G401.6 (cell line): ENCODE data around the gene HDAC3.

ENCODE experiments used
- FAIRE-seq: peaks from 2 replicates; lab custom pipeline; 2012; peaks lifted over from hg19 to GRCh38; lab: Jason Lieb, UNC

The HDAC3 gene

GRCh38 chr5:141636413-141637122, at the start of gene HDAC3, which contains the start of gene RELL2:
Gene HDAC3 (minus strand): TSS chr5:141636849. CDS start chr5:141636790, 59 bp downstream.
Gene RELL2 (plus strand): TSS chr5:141636997. CDS start chr5:141638226, 1,229 bp downstream.
- FAIRE-seq, result no peak

DNA sequence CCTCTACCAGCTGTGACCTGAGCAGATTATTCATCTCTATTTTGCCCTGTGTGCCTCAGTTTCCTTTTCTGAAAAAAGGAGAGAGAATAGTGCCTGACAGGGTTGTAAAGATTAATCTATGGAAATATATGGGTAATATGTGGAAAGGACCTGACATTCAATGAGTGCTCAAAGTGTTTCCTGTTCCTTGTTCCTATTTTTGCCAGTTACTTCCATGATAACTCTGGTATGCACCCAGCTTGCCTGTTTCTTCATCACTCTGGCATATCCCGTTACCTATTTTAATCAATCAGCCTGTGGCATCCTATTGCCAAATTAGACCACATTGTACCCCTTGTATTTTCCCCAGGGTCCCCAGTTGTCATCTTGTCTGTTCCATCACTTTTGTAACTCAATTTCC, 48.9 kb upstream of the HDAC3 start:
- FAIRE-seq, result no peak

- no peak for FAIRE-seq
These were observed 47.0 kb upstream of the HDAC3 start for GRCh38 chr5:141683596-141684141.

GRCh38 chr5:141681695-141682641, 45.3 kb upstream of the HDAC3 start, which contains the start of gene ARAP3:
Gene ARAP3 (minus strand): TSS chr5:141682230. CDS start chr5:141680486, 1,744 bp downstream.
- no peak for FAIRE-seq

- FAIRE-seq, result no peak
These were observed 44.6 kb upstream of the HDAC3 start for GRCh38 chr5:141681295-141681694.

- FAIRE-seq, result no peak
These were observed 44.1 kb upstream of the HDAC3 start for GRCh38 chr5:141680751-141681201.

DNA sequence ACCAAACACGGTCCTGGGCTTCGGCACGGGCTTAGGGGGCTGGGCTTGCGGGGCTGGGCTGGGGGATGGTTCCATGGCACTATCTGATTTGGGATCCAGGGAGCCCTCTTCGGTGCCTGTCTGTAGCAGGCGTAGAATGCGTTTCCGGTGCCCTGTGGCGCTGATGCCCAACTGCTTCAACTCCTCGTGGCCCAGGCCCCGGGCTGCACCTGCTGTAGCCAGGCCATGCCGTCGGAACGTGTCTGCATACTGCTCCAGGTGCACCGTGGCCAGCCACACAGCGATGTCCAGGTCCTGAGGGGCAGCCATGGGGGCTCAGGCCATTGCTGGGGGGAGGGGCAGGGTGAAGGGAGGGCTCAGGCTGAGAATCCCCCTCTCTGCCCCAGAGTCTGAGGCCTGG, 43.5 kb upstream of the HDAC3 start:
- FAIRE-seq, result no peak

DNA sequence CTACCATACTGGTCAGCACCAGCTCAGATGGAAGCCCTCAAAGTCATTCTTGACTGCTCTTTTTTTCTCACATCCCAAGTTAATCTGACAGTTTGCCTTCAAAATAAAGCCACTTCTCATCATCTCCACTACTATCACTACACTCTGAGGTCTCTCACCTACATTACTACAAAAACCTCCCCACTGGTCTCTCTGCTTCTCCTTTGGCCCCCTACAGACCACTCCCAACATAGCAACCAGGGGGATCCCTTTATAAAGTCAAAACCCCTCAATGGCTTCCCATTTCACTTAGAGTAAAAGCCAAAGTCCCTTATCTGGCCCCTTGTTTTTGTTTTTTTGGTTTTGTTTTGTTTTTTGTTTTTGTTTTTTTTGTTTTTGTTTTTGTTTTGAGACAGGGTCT, 40.8 kb upstream of the HDAC3 start:
- no peak for FAIRE-seq

GRCh38 chr5:141675672-141676071, 39.0 kb upstream of the HDAC3 start:
- no peak for FAIRE-seq

- FAIRE-seq, result no peak
These were observed 38.1 kb upstream of the HDAC3 start for GRCh38 chr5:141674747-141675146.

DNA sequence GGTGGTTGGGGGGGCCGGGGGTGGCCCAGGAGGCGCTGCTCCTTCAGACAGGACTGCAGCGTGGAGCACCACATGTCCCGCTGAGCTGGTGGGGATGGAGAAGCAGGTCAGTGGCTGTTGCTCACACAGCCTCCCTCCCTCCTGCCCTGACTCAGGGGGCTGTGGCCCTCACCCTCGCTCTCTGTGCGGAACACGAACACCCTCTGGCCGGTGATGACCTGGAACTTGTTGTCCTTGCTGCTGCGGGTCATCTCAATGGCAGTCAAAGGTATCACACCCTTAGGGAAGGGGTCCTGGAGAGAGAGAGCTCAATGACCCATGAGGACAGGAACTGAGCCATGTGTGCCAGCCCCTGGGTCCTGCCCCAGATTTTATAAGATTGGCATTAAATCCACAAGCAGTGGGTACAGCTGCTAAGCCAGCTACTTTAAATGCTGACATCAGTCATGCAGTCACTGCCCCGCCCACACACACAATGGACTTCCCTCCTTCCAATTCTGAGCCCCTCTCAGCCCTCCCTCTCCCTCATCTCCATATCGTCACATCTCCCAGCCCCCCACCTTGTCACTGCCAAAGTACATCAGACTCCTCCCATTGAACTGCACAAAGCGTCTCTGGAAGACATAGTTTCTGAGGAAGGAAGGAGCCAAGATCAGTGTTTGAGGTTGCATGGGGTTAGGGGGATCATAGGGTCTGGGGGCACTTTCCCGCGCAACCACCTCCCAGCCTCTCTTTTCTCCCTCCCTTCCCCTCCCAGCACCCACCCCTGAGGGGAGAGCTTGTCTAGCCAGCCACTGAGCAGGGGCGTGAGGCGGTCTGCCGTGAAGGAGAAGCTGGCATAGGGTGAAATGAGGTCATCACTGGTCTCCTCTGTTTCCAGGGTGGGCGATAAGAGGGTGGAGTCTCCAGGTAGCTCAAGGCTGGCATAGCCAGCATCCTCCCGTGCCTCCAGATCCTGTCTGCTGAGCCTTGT, 36.5 kb upstream of the HDAC3 start:
- FAIRE-seq, result no peak

- no peak for FAIRE-seq
These were observed 35.6 kb upstream of the HDAC3 start for GRCh38 chr5:141672071-141672840.

- no peak for FAIRE-seq
These were observed 32.9 kb upstream of the HDAC3 start for GRCh38 chr5:141669520-141669919.

DNA sequence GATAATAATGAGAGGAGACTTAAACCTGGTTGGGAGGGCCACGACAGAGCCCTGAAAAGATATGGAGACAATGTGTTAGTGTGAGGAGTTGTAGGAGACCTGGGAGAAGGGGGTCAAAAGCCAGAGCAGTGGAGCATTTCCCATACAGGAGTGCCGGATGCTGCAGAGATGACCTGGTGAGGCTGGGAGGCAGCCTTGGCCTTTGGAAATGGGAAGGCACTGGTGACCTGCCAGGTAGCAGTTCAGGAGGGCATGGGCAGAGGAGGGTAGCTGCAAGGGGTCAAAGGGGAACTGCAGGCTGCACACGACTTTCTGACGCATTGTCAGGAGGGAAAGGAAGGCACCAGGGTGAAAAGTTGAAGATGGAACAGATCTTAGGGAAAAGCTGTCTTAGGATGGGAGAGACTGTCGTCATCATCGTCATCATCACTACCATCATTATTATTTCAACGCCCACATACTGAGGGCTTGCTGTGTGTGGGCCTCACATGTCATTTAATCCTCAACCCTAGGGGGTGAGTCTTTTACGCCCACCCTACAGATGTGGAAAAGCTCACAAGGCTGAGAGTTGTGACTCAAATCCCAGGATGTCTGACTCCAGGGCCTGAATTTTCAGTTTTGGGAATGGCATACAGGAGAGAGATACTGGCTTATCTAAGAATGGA, 32.1 kb upstream of the HDAC3 start:
- no peak for FAIRE-seq

DNA sequence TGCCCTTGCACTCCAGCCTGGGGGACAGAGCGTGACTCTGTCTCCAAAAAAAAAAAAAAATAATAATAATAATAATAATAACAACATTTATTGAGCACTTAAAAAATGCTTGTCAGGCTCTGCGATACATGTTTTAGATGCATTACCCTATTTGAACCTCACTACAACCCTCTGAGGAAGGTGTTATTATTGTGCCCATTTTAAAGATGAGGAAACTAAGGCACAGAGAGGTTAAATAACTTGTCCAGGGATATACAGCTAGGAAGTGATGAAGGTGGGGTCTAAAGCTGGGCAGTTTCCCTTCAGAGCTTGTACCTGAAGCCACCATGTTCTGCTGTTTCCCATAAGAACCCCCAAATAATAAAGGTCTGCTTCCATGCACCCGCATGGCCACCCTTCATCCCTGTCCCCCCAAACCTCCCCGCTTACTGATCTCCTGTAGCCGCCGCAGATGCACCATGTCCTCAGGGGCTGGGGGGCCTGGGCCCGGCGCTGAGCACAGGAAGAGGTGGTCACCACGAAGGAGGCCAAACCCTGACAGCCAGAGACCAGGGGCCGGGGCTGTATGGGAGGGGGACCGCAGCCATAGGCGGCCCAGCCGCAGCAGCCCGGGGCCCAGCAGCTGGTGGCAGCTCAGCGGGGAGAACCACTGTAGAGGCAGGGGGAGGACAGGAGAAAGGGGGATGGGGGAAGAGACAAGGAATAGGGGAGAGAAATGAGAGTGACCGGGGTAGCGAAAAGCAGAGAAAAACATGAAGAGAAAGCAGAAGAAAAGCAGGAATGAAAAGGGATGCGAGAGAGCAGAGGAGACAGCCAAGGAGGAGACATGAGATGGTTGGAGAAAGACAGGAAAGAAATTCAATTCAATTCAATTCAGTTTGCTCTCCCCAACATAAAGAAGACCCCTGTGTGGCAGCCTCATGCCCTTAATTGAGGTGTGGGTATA, 29.6 kb upstream of the HDAC3 start:
- FAIRE-seq, result no peak

DNA sequence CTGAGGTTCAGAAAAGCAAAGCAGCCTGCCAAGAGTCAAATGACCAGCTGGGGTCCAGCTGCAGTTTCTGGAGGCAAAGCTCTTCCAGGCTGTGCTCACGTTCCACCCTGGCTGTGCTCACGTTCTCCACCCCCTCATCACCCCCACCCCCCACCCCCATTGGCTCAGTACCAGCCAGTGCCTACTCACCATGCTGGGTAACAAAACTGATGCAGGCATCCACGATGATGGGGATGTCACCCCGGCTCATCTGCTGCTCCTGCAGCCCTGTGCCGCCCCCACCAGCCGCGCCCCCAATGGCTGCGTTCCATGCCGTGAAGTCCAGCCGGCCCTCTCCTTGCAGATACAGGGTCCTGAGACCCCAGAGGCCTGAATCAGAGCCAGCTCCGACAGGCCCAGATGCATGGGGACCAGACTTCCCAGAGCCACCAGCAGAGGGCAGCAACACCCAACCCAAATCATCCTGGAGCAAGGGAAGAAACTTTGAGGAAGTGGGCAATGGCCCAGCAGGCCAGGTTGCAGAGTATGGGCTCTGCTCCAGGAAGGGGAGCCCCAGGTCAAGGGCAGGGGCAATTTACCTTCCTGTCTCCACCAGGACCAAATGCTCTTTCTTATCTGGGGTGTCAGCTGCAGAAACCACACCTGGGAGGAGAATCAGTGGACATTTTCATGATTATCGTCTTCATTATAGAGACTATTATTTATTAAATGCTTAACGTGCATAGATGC, 28.2 kb upstream of the HDAC3 start:
- no peak for FAIRE-seq

- FAIRE-seq, result no peak
These were observed 26.9 kb upstream of the HDAC3 start for GRCh38 chr5:141663506-141663905.

DNA sequence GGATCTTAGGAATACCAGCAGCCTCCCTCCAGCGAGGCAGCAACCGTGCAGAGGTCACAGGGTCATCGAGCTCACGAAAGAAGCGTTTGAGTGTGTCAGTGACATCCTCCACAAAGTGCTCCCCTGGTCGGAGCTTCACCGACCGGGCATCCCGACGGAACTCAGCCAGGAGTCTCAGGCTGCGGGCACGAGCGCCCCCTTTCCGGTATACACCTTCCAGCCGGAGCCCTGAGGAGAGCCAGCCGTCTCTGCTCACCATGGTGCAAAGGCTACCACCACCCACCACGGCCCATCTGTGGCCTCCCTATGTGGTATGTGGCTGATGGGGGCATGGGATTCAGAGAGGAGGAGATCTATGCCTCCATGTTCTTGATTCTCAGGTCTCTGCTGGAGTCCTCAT, 25.4 kb upstream of the HDAC3 start:
- no peak for FAIRE-seq
